GM18951 (cell line): ENCODE data around the gene SINHCAF.

Experiments
- POLR2A ChIP-seq: IDR thresholded peaks from 4 replicates; pipeline ENCODE4 v1.6.1; 2011; ENCODE audit warnings: mild to moderate bottlenecking; ENCODE audit not compliant: insufficient read length, insufficient read depth; ENCODE audit errors: extremely low read depth
- in situ Hi-C: fragments of 300-500 bp; cut with MboI; formaldehyde crosslinking; loops from one replicate; pipeline ENCODE4 v1.12.0; 2022; ENCODE audit warnings: low sequenced_read_pairs, mixed read lengths, inconsistent platforms; ENCODE audit not compliant: unreplicated experiment

SINHCAF gene

DNA sequence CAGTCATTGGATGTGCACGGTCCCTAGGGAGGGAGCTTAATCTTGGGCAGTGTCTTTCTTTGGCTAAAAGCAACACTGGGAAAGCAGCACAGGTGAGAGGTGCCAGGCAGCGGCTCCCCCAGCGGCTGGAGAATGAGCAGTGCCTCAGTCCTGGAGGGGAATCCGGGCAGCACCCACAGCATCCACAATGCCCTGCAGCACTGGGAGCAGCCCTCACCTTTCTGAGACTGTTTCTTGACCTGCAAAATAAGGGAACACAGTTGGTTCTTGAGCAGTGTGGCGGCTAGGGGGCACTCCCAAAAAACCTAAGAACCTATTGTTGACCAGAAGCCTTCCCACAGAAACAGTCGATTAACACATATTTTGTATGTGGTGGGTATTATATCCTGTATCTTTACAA lies 75.8 kb downstream of the SINHCAF start:
- in situ Hi-C loops: loop anchor here (25.0 kb wide), 1 partner anchor 387 kb away; no protein-coding TSS in a partner anchor
- TF ChIP-seq POLR2A: no peak

DNA sequence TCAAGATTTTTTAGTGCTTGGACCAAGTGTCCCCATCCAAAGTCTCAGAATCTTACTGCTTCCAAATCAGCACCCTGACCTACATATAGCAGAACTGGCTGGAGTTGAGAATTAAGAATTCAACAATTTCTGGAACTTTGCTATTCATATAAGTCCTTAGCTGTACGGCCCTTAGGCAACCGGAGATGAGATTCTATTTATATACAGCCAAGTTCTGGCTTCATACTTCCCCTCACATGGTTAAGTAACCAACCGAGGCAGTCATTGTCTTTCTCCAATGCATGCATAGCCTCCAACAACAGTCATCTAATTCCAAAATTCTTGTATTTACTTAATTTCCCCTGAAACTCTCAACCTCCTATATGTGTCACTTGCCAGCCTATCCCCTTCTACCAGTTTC lies 76.6 kb downstream of the SINHCAF start:
- TF ChIP-seq POLR2A: no peak
- in situ Hi-C loops: loop anchor here (25.0 kb wide), 1 partner anchor 137 kb away; no protein-coding TSS in a partner anchor

DNA sequence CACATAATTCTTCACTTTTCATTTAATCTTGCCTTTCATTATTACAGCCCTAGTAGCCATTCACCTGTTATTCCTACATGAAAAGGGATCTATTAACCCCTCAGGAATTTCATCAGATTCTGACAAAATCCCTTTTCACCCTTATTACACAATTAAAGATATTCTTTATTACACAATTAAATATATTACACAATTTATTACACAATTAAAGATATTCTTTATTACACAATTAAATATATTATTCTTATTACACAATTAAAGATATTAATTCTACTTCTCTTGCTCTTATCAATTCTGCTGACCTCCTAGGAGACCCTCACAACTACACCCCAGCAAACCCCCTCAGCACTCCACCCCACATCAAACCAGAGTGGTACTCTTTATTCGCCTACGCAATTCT lies 77.1 kb downstream of the SINHCAF start:
- TF ChIP-seq POLR2A: no peak
- in situ Hi-C loops: loop anchor here (25.0 kb wide), 1 partner anchor 137 kb away; no protein-coding TSS in a partner anchor

DNA sequence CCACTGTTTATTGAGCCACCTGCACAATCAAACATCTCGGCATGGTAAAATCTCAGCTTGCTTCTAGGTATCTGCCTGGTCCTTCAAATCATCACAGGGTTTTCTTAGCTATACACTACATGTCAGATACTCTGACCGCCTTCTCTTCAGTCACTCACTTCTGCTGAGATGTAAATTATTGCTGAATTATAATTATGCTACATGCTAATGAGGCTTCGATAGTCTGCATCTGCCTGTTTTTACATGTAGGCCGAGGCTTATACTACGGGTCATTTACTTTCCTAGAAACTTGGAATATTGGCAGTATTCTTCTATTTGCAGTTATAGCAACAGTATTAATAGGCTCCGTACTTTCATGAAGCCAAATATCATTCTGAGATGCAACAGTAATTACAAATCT lies 77.6 kb downstream of the SINHCAF start:
- TF ChIP-seq POLR2A: no peak
- in situ Hi-C loops: loop anchor here (25.0 kb wide), 1 partner anchor 136 kb away; no protein-coding TSS in a partner anchor

DNA sequence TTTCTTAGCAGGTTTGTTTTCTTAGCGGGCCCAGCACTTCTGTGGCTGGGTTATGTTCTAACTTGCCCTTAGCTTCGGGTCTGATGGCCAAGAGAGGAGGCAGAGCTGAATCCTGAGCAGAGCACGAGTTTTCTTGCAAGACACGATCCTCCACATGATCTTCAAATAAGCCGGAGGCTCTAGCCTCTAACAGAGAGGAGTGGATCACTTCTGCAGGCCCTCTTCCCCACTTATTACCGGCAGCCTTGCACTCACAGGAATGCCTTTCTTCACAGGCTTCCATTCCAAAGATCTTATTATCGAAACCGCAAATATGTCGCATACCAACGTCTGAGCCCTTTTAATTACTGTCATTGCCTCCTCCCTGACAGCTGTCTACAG lies 79.5 kb downstream of the SINHCAF start:
- no peak for TF ChIP-seq POLR2A
- in situ Hi-C loops: loop anchor here (25.0 kb wide), 1 partner anchor 134 kb away; no protein-coding TSS in a partner anchor

DNA sequence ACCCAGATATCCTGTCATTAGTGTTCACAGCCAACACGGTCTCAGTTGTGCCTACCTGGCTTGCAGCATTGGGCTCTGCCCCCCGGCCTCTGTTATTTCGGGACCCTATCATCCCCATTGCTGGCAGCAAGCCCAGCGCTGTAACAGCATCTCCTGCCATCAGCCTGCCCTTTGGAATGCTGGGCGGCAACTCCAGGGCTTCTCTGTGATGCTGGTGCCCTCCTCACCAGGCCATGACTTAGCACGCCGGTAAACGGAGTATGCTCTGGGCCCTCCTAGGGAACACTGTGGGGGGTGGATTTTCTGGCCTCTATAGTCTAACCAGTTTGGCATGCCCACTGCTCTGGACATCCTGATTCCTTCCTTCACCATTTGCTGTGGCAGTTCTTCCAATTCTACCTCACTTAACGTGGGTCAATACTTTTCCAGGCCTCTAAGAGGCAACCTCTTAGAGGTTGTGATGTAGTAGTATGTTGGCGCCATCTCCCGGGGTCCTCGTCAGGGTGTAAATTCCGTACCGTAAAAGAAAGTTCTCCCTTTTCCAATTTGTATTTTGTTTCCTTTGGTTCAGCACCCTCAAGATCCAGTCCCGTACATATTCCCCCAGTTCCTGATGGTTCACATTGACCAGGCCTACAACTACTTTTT lies 80.0 kb downstream of the SINHCAF start:
- in situ Hi-C loops: loop anchor here (25.0 kb wide), 1 partner anchor 134 kb away; no protein-coding TSS in a partner anchor
- no peak for TF ChIP-seq POLR2A

DNA sequence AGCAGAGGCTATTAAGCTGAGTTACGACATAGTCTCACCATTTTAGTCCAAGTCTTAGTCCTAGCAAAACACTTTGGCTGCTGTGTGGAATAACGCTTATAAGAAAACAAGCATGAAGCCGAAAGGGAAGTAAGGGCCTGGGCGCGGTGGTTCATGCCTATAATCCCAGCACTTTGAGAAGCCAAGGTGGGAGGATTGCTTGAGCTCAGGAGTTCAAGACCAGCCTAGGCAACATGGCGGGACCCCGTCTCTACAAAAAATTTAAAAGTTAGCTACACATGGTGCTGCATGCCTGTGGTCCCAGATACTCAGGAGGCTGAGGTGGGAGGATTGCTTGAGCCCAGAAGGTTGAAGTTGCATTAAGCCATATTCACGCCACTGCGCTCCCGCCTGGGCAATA lies 83.5 kb downstream of the SINHCAF start:
- in situ Hi-C loops: loop anchor here (25.0 kb wide), 1 partner anchor 130 kb away; no protein-coding TSS in a partner anchor

DNA sequence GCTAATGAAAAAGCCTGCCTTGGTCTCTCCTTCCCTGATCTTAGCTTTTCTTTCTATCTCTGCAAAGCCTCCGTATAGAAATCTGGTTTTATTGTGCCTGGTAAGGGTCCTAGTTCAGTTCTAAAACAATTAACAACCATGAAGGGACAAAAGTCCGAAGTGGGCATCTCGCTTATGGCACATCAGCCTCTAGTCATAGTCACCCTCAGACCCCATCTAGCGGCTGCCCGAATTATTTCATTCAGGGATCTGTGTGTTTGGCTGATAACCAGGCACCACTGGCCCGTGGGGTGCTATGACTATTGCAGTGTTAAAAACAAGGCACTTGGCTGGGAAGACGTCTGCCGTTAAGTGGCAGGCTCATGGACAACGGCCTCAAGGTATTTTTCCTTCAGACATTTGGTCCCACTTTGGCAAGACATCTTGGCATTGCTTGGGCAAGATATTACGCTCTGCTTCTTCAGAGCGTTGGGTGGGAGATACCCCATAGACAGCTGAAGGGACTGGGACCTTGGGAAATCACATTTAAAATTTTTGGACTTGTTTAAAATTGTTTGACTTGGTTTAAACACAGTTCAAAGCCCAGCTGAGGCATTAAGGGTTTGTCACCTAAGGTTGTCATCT lies 87.1 kb downstream of the SINHCAF start:
- in situ Hi-C loops: loop anchor here (10.0 to 25.0 kb wide), 2 partner anchors 127 to 384 kb away; no protein-coding TSS in a partner anchor
- TF ChIP-seq POLR2A: no peak

DNA sequence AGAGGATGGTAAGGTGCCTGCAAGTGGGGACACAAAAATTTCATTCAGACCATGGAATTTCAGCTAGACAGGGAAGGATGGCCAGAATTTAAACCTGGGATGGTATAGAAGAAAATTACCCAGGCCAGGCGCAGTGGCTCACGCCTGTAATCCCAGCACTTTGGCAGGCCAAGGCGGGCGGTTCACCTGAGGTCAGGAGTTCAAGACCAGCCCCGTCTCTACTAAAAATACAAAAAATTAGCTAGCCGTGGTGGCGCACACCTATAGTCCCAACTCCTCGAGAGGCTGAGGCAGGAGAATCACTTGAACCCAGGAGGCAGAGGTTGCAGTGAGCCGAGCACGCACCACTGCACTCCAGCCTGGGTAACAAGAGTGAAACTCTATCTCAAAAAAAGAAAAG lies 87.6 kb downstream of the SINHCAF start:
- in situ Hi-C loops: loop anchor here (10.0 to 25.0 kb wide), 2 partner anchors 126 to 384 kb away; no protein-coding TSS in a partner anchor

DNA sequence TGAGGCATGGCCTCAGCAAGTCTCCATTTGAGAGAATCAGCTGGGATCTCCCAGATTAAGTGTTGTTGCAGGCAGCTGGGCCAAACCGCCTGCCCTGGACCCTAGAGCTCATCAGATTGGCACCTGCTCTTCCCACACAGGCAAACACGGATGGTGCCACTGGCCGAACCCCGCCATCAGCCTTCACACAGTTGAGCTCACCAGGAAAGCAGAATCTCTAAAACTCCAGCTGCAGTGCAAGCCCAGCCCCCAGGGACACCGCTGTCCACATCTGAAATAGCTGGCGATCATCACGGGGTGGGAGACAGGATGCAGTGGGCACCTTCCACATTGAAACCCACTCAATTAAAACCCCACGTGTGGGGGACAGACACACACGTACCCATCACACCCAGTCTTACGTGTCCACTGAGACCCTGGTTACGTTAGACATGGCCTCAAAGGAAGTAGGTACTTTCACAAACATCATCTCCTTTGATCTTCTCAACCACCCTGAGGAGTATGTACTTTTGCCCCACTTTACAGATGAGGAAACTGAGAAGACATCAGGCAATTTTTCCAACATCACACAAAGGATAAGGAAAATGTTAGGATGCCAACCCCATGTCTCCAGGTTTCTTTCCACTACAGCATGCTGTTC lies 88.8 kb downstream of the SINHCAF start:
- in situ Hi-C loops: loop anchor here (10.0 to 25.0 kb wide), 2 partner anchors 125 to 382 kb away; no protein-coding TSS in a partner anchor
- TF ChIP-seq POLR2A: no peak

DNA sequence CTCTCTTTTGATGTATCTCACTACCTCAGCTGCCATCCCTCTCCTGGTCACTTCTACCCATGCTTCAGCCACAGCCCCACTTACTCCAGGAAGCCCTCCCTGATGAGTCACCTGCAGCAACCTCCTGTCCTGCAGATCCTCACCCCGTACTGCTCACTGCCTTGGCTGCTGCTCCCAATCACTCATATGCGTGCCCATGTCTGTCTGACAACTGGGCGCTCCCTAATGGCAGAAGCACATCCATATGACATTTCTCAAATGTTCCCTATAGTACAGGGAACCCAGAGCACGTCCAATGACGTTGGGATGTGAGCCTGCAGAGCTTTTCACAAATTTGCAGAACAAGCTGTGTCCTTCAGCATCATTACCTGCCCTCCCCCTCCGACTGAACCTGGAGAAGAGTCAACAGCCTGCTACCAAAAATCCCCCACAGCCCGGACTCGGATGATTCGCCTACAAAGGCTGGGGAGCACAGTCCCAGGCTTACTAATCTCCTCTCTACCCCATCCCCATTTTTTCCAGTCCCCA lies 90.0 kb downstream of the SINHCAF start:
- TF ChIP-seq POLR2A: no peak
- in situ Hi-C loops: loop anchor here (10.0 to 25.0 kb wide), 2 partner anchors 124 to 381 kb away; no protein-coding TSS in a partner anchor

DNA sequence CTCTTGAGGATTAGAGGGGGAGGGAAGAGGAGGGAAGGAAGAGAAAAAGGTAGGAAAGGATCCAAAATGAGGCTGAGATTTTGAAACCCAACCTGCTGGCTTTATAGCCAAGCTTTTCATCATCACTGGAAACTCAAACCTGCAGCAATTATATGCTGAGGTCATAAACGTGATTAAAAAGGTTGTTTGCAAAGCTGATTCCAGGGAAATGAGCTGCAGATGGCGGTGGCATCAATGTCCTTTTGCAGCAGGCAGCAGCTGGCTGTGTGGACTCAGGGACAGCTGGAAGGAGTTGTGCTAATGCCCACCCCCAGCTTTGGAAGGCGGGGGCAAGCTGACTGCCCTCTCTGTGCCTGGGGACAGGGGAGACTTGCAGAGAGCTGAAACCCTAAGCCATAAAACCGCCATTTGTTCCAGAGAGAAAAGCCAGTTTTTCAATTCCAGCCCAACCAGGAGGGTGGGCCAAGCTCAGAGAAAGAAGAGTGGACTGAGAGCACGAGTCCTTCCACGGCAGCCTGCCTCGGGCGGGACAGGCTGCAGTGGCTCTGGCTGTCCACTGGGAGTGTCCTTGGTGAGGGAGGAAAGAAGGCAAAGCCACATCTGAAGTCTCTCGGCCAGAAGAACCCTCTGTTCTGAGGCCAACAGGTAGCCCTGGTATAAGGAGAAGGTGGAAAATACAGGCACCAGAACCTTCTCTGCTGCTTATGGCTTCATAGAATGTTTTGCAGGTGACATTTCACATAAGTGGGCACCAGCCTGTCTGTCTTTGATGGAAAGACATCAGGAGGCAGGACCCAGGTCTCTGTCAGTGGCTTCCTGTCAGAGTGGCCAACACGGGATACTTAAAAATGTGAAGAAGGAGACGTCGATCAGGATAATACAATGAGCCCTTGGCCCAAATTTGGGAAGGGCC lies 90.7 kb downstream of the SINHCAF start:
- in situ Hi-C loops: loop anchor here (10.0 to 25.0 kb wide), 2 partner anchors 123 to 380 kb away; no protein-coding TSS in a partner anchor
- TF ChIP-seq POLR2A: no peak
